GM12878 (cell line): ENCODE results near the gene ABCF1. TPM values are rescaled to one million over a fixed set of nuclear protein-coding genes. Genes with fewer than 3 reads are reported as not detected.
A peak's percentile ranks its signal among the peaks of the same experiment; 100 is the strongest.

Experiments used
- BCLAF1 ChIP-seq: fragments of 450-650 bp; IDR thresholded peaks from 2 replicates; pipeline ENCODE4 v1.6.1; 2017; ENCODE audit warnings: antibody characterized with exemption, mild to moderate bottlenecking, moderate library complexity
- BHLHE40 ChIP-seq, 2 experiments: fragments of 450-650 bp in 1 of 2; IDR thresholded peaks; 2 replicates each; pipeline ENCODE4 v1.6.1; 2011 to 2017; ENCODE audit warnings: low read depth in 2 of 2, borderline replicate concordance in 1 of 2, improper control_type of control experiment in 1 of 2, low read length in 1 of 2, mild to moderate bottlenecking in 1 of 2
- CHD2 ChIP-seq: IDR thresholded peaks from 2 replicates; pipeline ENCODE4 v1.6.1; 2011; ENCODE audit warnings: low read depth, low read length, improper control_type of control experiment, borderline replicate concordance
- DPF2 ChIP-seq: fragments of 450-650 bp; IDR thresholded peaks from 2 replicates; pipeline ENCODE4 v1.6.1; 2017; ENCODE audit warnings: mild to moderate bottlenecking
- EZH2 ChIP-seq: IDR thresholded peaks from 2 replicates; pipeline ENCODE4 v1.6.1; 2012; ENCODE audit warnings: low read depth, mild to moderate bottlenecking, control low read depth, inconsistent platforms, low read length, borderline replicate concordance; ENCODE audit not compliant: control insufficient read depth
- FOXK2 ChIP-seq: fragments of 450-650 bp; IDR thresholded peaks from 2 replicates; pipeline ENCODE4 v1.6.1; 2017; ENCODE audit warnings: mild to moderate bottlenecking, moderate library complexity
- HCFC1 ChIP-seq: fragments of 150-350 bp; IDR thresholded peaks from 2 replicates; pipeline ENCODE4 v1.6.1; 2014; ENCODE audit warnings: low read length
- HDAC6 ChIP-seq: fragments of 200-600 bp; sonication (generic); IDR thresholded peaks from one replicate; pipeline ENCODE4 v1.8.0; 2017; ENCODE audit warnings: antibody characterized with exemption; ENCODE audit not compliant: unreplicated experiment
- IRF5 ChIP-seq: fragments of 450-650 bp; IDR thresholded peaks from 2 replicates; pipeline ENCODE4 v1.6.1; 2017; ENCODE audit warnings: borderline replicate concordance
- MXI1 ChIP-seq: fragments of 150-350 bp; IDR thresholded peaks from 2 replicates; pipeline ENCODE4 v1.6.1; 2011; ENCODE audit warnings: low read depth, mild to moderate bottlenecking, inconsistent platforms, low read length, improper control_type of control experiment
- NFYB ChIP-seq: IDR thresholded peaks from 2 replicates; pipeline ENCODE4 v1.6.1; 2011; ENCODE audit warnings: low read depth, mild to moderate bottlenecking, low read length, improper control_type of control experiment, moderate library complexity; ENCODE audit not compliant: insufficient read depth
- RELB ChIP-seq: fragments of 450-650 bp; IDR thresholded peaks from 2 replicates; pipeline ENCODE4 v1.6.1; 2017; ENCODE audit warnings: low read depth, mild to moderate bottlenecking, moderate library complexity
- SIX5 ChIP-seq: IDR thresholded peaks from 2 replicates; pipeline ENCODE4 v1.6.1; 2011; ENCODE audit warnings: mild to moderate bottlenecking, low read depth, low read length, moderate library complexity; ENCODE audit not compliant: severe bottlenecking
- TARDBP ChIP-seq: IDR thresholded peaks from 2 replicates; pipeline ENCODE4 v1.6.1; 2016; ENCODE audit warnings: borderline replicate concordance
- YBX1 ChIP-seq: fragments of 450-650 bp; IDR thresholded peaks from 2 replicates; pipeline ENCODE4 v1.6.1; 2016; ENCODE audit warnings: antibody characterized with exemption
- ZBTB40 ChIP-seq: fragments of 450-650 bp; IDR thresholded peaks from 2 replicates; pipeline ENCODE4 v1.6.1; 2016; ENCODE audit warnings: mild to moderate bottlenecking, moderate library complexity, borderline replicate concordance
- ZNF274 ChIP-seq: IDR thresholded peaks from one replicate; pipeline ENCODE4 v1.8.0; 2011; ENCODE audit not compliant: insufficient read length, insufficient read depth
- polyA plus RNA-seq, 11 experiments: library from polyadenylated mRNA; depleted of rRNA in 4 of 11; unstranded in 6 of 11; stranded (reverse) in 5 of 11; fragments of >200 nt; fragmentation: Nextera tagmentation in 4 of 11; fragmentation: Illumina TruSeq in 1 of 11; extraction: Ambion mirVana in 4 of 11; extraction: Trizol in 1 of 11; gene quantifications; 1 replicate in 1 of 11; 2 replicates in 10 of 11; pipeline versions ENCODE4 v1.2.1 to v1.2.3, GENCODE V29; 2011 to 2016; ENCODE audit warnings: inconsistent platforms in 2 of 11, missing spikeins in 2 of 11, low read depth in 1 of 11
- total RNA-seq, 4 experiments: library from RNA; depleted of rRNA in 3 of 4; stranded (reverse); fragments of >200 nt in 3 of 4; fragmentation: Illumina TruSeq in 1 of 4; extraction: Trizol in 1 of 4; gene quantifications; 2 replicates each; pipeline versions ENCODE4 v1.2.1 to v1.2.3, GENCODE V29; 2013 to 2021

The ABCF1 gene
- total and polyA plus RNA-seq, 10 of the 15 experiments (the other 5 are each of a cell fraction or from before 2014, with no cell fraction given) = 21.3 to 79.6 (median 55.9) TPM

GRCh38 chr6:30556066-30556905, 15.0 kb upstream of the ABCF1 start, which contains the start of gene GNL1 (continued):
- TF ChIP-seq BCLAF1 (peak; percentile 86), FOXK2 (peak; percentile 95), EZH2 (no peak), TARDBP (no peak), IRF5 (no peak), YBX1 (no peak), DPF2 (peak; percentile 42; the same call in 1 of the 2 replicates), ZNF274 (no peak), MXI1 (no peak), SIX5 (peak; percentile 57), HCFC1 (peak; percentile 28; the same call in 1 of the 2 replicates), HDAC6 (no peak), ZBTB40 (no peak), RELB (no peak), NFYB (no peak), BHLHE40 (IDR thresholded peaks at IDR 0.05; ENCODE audit: borderline replicate concordance in 1 of 2, low read depth in 2 of 2, low read length in 1 of 2) (peak; percentile 96 to 98), CHD2 (no peak)
